NCI-H1436 treated with DMSO at 0.1 percent for 48 hours (cell line): ENCODE data around the gene BAX.
"Not testable (repeated sequence)": the region's sequence is repeated elsewhere in the genome, so short reads cannot be mapped to it uniquely, and the experiment has no call there.

ENCODE experiments used
- DNase-seq: peaks from one replicate; lab custom pipeline; 2025; lab: John Stamatoyannopoulos, UW

The BAX gene

GRCh38 chr19:48954595-48955307 lies at the start of gene BAX:
Gene BAX (plus strand): TSS chr19:48954875. CDS start chr19:48954929, 54 bp downstream.
- DNase-seq, result peak; percentile 97

DNA sequence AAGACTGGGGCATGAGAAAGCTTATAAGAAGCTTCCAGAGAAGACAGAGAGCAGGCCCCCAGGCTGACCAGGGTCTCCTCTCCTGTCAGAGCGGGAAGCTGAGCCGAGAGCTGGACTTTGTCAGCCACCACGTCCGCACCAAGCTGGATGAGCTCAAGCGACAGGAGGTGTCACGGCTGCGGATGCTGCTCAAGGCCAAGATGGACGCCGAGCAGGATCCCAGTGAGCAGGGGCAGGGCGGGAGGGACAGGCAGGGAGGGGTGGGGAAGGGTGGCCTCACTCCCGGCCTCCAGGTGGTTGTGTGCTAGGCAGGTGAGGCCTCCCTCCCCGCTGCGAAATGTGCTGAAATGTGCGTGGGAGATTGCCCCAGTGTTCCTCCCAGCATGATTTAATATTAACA lies 49.0 kb upstream of the BAX start:
- DNase-seq, result no peak

GRCh38 chr19:48906324-48906723 lies 48.4 kb upstream of the BAX start:
- DNase-seq, result no peak

GRCh38 chr19:48907671-48908070 lies 47.0 kb upstream of the BAX start:
- DNase-seq, result no peak

- DNase-seq, result not testable (repeated sequence)
These were observed 45.1 kb upstream of the BAX start for GRCh38 chr19:48909424-48910077.

- no peak for DNase-seq
These were observed 43.9 kb upstream of the BAX start for GRCh38 chr19:48910803-48911202.

DNA sequence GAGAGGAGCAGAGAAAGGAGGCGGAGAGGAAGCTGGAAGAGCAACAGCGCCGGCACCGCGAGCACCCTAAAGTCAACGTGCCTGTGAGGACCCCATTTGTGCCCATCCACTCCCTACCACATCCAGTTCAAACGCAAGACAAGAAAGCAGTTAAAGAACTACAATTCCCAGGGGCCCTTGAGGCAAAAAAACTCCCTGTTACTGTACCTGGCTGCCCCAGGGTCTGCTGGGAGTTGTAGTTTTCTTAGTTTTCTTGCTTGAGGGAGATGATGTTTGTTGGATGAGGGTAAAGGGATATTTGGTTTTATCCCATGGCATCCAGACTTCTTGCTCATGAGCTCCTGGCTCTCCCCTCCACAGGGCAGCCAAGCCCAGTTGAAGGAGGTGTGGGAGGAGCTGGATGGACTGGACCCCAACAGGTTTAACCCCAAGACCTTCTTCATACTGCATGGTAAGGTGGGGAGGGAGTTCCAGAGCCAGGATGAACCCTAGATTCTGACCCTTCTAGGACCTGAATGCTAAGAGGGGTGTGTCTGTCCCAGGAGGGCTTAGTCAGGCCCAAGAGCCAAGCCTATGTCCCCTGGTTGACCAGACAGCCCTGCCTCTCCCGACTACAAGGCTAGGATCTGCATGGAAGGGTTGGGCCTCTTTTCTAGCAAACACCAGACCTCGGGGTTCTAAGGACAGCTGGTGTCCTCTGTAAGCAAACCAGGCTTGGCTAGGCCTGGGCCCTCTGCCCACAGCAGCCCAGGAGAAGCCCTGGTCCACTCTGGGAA lies 41.4 kb upstream of the BAX start:
- no peak for DNase-seq

DNA sequence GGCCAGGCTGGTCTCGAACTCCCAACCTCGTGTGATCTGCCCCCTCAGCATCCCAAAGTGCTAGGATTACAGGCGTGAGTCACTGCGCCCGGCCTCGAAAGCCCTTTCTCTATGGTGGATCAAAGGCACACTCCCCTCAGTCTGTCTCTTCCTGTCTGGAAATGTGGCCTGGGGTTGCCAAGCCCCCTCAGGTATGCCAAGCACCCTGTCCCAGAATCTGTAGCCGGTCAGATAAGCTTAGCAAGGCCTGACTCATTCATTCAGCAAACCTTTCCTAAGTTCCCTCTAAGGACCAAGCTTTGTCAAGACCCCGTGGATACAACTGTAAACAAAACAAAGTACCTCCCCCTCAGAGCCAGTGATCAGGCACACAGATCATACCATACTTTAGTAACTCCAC lies 40.5 kb upstream of the BAX start:
- DNase-seq, result no peak

- DNase-seq, result no peak
These were observed 38.9 kb upstream of the BAX start for GRCh38 chr19:48915757-48916156.

- DNase-seq, result no peak
These were observed 36.6 kb upstream of the BAX start for GRCh38 chr19:48918071-48918470.

DNA sequence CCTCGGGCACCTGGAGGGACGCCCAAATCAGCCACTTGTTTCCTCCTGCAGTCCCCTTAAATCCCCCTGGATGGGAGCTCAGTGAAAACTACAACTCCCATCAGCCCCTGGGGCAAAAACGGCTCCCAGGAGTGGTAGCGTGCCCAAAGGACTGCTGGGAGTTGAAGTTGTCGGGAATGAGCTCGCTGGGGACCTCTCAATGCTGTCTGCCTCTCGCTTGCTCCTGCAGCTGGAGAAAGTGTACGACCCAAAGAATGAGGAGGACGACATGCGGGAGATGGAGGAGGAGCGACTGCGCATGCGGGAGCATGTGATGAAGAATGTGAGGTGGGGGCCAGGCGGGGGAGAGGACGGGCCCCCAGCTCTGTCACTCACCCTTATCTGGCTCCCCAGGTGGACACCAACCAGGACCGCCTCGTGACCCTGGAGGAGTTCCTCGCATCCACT lies 35.9 kb upstream of the BAX start:
- DNase-seq, result no peak

DNA sequence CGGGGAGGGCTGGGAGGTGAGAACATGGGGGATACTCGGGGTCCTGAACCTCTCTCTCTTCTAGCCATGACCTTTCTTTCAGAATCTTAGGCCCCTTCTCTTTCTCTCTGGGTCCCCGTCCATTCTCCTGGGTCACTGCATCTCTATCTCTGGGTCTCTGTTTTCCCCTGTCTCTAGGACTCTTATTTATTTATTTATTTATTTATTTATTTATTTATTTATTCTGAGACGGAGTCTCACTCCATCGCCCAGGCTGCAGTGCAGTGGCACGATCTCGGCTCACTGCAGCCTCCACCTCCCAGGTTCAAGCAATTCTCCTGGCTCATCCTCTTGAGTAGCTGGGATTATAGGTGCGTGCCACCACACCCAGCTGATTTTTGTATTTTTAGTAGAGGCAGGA lies 35.4 kb upstream of the BAX start:
- not testable (repeated sequence) for DNase-seq

GRCh38 chr19:48920949-48921348 lies 33.7 kb upstream of the BAX start:
- DNase-seq, result no peak

- DNase-seq, result no peak
These were observed 32.8 kb upstream of the BAX start for GRCh38 chr19:48921721-48922500.

- no peak for DNase-seq
These were observed 31.9 kb upstream of the BAX start for GRCh38 chr19:48922548-48923490.

GRCh38 chr19:48925240-48925843 lies 29.3 kb upstream of the BAX start:
- no peak for DNase-seq

DNA sequence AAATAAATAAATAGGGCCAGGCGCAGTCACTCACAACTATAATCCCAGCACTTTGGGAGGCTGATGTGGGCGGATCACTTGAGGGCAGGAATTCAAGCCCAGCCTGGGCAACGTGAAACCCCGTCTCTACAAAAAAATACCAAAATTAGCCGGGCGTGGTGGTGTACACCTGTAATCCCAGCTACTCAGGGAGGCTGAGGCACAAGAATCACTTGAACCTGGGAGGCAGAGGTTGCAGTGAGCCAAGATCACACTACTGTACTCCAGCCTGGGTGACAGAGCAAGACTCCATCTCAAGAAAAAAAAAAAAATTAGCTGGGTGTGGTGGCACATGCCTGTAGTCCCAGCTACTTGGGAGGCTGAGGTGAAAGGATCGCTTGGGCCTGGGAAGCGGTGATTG lies 28.8 kb upstream of the BAX start:
- not testable (repeated sequence) for DNase-seq

GRCh38 chr19:48926909-48927308 lies 27.8 kb upstream of the BAX start:
- DNase-seq, result no peak

DNA sequence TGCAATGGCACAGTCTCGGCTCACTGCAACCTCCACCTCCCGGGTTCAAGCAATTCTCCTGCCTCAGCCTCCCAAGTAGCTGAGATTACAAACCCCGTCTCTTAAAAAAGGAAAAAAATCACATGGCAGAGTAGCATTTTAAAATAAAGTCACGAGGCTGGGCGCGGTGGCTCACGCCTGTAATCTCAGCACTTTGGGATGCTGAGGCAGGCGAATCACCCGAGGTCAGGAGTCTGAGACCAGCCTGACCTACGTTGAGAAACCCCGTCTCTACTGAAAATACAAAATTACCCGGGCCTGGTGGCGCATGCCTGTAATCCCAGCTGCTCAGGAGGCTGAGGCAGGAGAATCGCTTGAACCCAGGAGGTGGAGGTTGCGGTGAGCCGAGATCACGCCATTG lies 27.0 kb upstream of the BAX start:
- not testable (repeated sequence) for DNase-seq

DNA sequence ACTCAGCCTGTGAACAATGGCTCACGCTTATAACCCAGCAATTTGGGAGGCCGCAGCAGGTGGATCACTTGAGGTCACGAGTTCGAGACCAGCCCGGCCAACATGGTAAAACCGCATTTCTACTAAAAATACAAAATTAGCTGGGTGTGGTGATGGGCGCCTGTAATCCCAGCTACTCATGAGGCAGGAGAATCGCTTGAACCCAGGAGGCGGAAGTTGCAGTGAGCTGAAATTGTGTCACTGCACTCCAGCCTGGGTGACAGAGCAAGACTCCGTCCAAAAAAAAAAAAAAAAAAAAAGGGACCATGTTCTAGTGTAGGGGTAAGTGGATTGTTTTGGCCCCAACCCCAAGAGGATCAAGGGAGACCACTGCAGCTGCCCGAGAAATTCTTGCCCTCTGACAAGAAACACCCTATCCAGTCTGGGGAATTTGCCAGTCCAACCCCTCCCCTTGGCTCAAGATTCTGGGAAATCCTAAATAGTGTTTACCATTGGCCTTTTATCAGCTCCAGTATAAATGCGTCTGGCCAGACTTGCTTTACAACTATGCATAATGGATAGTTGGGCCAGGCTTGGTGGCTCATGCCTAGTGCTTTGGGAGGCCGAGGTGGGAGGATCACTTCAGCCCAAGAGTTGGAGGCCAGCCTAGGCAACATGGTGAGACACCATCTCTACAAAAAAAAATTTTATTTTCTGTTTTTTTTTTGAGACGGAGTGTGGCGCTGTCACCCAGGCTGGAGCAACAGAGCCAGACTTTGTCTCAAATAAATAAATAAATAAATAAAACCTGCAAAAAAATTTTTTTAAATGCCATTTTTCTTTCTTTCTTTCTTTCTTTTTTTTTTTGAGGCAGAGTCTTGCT lies 26.3 kb upstream of the BAX start:
- no peak for DNase-seq
